K562 (cell line): ENCODE results near the gene PCBP2. TPM values are rescaled to one million over a fixed set of nuclear protein-coding genes. Genes with fewer than 3 reads are reported as not detected.

Source experiments
- HDAC6 ChIP-seq: IDR thresholded peaks from 2 replicates; pipeline ENCODE4 v1.6.1; 2012; ENCODE audit warnings: low read depth, mild to moderate bottlenecking, control low read depth, inconsistent platforms, low read length, moderate library complexity
- MYBL2 ChIP-seq, 2 experiments: fragments of 450-650 bp in 1 of 2; sonication (generic) in 1 of 2; formaldehyde crosslinking in 1 of 2; IDR thresholded peaks; 2 replicates each; pipeline versions ENCODE4 v1.6.1 to v1.8.1; 2017 to 2022; ENCODE audit warnings: borderline replicate concordance in 1 of 2, inconsistent platforms in 1 of 2, low read depth in 1 of 2, mild to moderate bottlenecking in 1 of 2, missing genetic modification reagents in 1 of 2, moderate library complexity in 1 of 2
- SMARCC2 ChIP-seq: fragments of 450-650 bp; IDR thresholded peaks from 2 replicates; pipeline ENCODE4 v1.6.1; 2017; ENCODE audit warnings: antibody characterized with exemption, moderate library complexity, mild to moderate bottlenecking, low read depth
- TAF9B ChIP-seq: fragments of 450-650 bp; IDR thresholded peaks from 2 replicates; pipeline ENCODE4 v1.6.1; 2018; ENCODE audit warnings: mild to moderate bottlenecking; ENCODE audit not compliant: partially characterized antibody
- ZNF232 ChIP-seq: sonication (generic); formaldehyde crosslinking; IDR thresholded peaks from 2 replicates; pipeline ENCODE4 v1.8.0; 2022; ENCODE audit warnings: mild to moderate bottlenecking, missing genetic modification reagents
- ZNF408 ChIP-seq: fragments of 250-450 bp; sonication (Bioruptor Pico); IDR thresholded peaks from 2 replicates; pipeline ENCODE4 v1.4.0; 2020; ENCODE audit warnings: low read depth, mild to moderate bottlenecking, moderate library complexity
- polyA plus RNA-seq, 8 experiments: library from polyadenylated mRNA; depleted of rRNA in 4 of 8; stranded (reverse) in 5 of 8; unstranded in 3 of 8; fragments of >200 nt; fragmentation: Nextera tagmentation in 2 of 8; fragmentation: Illumina TruSeq in 1 of 8; extraction: Ambion mirVana in 2 of 8; extraction: Trizol in 1 of 8; gene quantifications; 2 replicates each; pipeline versions ENCODE4 v1.2.1 to v1.2.3, GENCODE V29; 2011 to 2014; ENCODE audit warnings: inconsistent platforms in 1 of 8, missing spikeins in 1 of 8
- total RNA-seq, 7 experiments: library from RNA; depleted of rRNA in 6 of 7; stranded (reverse); fragments of >200 nt in 6 of 7; fragmentation: Illumina TruSeq in 2 of 7; extraction: Trizol in 2 of 7; gene quantifications; 2 replicates each; pipeline versions ENCODE4 v1.2.1 to v1.2.3, GENCODE V29; 2011 to 2021; ENCODE audit warnings: low replicate concordance in 1 of 7
- TF ChIP-seq, protein P1 (sequence below): fragments of 450-650 bp; IDR thresholded peaks from 2 replicates; pipeline ENCODE4 v1.6.1; 2016; ENCODE audit warnings: low read depth
- TF ChIP-seq, protein P2 (sequence below): fragments of 250-450 bp; sonication (Bioruptor Pico); IDR thresholded peaks from 2 replicates; pipeline ENCODE4 v1.8.0; 2022; ENCODE audit warnings: inconsistent platforms
- TF ChIP-seq, protein P3 (sequence below): fragments of 450-650 bp; IDR thresholded peaks from 2 replicates; pipeline ENCODE4 v1.6.1; 2014; ENCODE audit warnings: low read depth, mild to moderate bottlenecking, moderate library complexity, borderline replicate concordance
- TF ChIP-seq, protein P4 (sequence below): IDR thresholded peaks from 2 replicates; pipeline ENCODE4 v1.6.1; 2014; ENCODE audit warnings: antibody characterized with exemption

Gene PCBP2
- total and polyA plus RNA-seq, 9 of the 15 experiments (the other 6 are each of a cell fraction or from before 2014, with no cell fraction given): 137 to 831 (median 328) TPM

DNA sequence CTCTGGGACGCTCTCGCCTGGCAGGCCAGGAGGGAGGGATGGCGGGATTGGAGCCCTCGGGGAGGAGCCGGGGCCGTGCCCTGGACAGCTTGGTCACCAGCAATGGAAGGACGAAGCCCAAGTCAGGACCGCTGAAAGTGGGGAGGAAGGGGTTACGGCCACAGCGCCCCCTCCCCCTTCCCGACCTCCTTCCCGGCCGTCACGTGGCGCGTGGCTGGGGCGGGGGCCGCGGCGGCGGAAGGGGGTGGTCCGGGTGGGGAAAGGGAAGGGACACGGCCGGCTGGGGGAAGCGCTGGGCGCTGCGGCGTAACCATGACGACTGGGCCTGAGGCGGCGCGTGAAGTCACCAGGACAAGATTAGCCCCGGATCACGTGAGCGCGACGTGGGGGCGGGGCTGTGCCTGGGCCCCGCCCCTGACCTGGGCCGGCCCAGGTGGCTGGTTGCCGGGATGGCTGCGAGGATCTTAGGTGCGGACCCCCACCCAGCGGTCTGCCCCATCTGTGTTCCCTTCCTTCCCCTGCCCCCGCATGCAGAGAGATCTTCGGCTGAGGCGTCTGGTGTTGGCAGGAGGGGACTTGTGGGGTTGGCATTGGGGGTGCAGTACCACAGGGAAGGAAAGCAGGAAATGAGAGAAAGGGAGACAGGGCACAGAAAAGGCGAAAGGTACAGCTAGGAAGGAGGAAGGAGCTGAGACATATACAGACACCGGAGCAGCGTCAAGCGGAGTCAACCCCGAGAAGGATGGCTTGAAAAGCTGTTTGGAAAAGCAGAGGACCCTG is 41.1 kb downstream of the PCBP2 start (continued):
- TF ChIP-seq, protein P1, sequence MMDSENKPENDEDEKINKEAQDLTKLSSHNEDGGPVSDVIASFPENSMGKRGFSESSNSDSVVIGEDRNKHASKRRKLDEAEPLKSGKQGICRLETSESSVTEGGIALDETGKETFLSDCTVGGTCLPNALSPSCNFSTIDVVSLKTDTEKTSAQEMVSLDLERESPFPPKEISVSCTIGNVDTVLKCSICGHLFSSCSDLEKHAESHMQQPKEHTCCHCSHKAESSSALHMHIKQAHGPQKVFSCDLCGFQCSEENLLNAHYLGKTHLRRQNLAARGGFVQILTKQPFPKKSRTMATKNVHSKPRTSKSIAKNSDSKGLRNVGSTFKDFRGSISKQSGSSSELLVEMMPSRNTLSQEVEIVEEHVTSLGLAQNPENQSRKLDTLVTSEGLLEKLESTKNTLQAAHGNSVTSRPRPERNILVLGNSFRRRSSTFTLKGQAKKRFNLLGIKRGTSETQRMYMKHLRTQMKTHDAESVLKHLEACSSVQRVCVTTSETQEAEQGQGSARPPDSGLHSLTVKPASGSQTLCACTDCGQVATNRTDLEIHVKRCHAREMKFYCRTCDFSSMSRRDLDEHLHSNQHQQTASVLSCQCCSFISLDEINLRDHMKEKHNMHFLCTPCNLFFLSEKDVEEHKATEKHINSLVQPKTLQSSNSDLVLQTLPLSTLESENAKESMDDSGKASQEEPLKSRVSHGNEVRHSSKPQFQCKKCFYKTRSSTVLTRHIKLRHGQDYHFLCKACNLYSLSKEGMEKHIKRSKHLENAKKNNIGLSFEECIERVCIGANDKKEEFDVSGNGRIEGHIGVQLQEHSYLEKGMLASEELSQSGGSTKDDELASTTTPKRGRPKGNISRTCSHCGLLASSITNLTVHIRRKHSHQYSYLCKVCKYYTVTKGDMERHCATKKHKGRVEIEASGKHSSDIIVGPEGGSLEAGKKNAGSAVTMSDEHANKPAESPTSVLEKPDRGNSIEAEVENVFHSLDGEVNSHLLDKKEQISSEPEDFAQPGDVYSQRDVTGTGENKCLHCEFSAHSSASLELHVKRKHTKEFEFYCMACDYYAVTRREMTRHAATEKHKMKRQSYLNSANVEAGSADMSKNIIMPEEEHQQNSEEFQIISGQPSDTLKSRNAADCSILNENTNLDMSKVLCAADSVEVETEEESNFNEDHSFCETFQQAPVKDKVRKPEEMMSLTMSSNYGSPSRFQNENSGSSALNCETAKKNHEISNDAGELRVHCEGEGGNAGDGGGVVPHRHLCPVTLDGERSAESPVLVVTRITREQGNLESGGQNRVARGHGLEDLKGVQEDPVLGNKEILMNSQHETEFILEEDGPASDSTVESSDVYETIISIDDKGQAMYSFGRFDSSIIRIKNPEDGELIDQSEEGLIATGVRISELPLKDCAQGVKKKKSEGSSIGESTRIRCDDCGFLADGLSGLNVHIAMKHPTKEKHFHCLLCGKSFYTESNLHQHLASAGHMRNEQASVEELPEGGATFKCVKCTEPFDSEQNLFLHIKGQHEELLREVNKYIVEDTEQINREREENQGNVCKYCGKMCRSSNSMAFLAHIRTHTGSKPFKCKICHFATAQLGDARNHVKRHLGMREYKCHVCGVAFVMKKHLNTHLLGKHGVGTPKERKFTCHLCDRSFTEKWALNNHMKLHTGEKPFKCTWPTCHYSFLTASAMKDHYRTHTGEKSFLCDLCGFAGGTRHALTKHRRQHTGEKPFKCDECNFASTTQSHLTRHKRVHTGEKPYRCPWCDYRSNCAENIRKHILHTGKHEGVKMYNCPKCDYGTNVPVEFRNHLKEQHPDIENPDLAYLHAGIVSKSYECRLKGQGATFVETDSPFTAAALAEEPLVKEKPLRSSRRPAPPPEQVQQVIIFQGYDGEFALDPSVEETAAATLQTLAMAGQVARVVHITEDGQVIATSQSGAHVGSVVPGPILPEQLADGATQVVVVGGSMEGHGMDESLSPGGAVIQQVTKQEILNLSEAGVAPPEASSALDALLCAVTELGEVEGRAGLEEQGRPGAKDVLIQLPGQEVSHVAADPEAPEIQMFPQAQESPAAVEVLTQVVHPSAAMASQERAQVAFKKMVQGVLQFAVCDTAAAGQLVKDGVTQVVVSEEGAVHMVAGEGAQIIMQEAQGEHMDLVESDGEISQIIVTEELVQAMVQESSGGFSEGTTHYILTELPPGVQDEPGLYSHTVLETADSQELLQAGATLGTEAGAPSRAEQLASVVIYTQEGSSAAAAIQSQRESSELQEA: no peak
- TF ChIP-seq, protein P2, sequence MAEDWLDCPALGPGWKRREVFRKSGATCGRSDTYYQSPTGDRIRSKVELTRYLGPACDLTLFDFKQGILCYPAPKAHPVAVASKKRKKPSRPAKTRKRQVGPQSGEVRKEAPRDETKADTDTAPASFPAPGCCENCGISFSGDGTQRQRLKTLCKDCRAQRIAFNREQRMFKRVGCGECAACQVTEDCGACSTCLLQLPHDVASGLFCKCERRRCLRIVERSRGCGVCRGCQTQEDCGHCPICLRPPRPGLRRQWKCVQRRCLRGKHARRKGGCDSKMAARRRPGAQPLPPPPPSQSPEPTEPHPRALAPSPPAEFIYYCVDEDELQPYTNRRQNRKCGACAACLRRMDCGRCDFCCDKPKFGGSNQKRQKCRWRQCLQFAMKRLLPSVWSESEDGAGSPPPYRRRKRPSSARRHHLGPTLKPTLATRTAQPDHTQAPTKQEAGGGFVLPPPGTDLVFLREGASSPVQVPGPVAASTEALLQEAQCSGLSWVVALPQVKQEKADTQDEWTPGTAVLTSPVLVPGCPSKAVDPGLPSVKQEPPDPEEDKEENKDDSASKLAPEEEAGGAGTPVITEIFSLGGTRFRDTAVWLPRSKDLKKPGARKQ (CRISPR knock-in tag): no peak
- TF ChIP-seq, protein P3, sequence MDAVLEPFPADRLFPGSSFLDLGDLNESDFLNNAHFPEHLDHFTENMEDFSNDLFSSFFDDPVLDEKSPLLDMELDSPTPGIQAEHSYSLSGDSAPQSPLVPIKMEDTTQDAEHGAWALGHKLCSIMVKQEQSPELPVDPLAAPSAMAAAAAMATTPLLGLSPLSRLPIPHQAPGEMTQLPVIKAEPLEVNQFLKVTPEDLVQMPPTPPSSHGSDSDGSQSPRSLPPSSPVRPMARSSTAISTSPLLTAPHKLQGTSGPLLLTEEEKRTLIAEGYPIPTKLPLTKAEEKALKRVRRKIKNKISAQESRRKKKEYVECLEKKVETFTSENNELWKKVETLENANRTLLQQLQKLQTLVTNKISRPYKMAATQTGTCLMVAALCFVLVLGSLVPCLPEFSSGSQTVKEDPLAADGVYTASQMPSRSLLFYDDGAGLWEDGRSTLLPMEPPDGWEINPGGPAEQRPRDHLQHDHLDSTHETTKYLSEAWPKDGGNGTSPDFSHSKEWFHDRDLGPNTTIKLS: no peak
- TF ChIP-seq TAF9B (no peak), HDAC6 (no peak), SMARCC2 (no peak), ZNF408 (CRISPR knock-in tag) (no peak), MYBL2 (IDR thresholded peaks at IDR 0.05; ENCODE audit: low read depth) (no peak), MYBL2 (CRISPR knock-in tag; IDR thresholded peaks at IDR 0.05; ENCODE audit: borderline replicate concordance) (no peak), ZNF232 (CRISPR knock-in tag) (no peak)
- TF ChIP-seq, protein P4, sequence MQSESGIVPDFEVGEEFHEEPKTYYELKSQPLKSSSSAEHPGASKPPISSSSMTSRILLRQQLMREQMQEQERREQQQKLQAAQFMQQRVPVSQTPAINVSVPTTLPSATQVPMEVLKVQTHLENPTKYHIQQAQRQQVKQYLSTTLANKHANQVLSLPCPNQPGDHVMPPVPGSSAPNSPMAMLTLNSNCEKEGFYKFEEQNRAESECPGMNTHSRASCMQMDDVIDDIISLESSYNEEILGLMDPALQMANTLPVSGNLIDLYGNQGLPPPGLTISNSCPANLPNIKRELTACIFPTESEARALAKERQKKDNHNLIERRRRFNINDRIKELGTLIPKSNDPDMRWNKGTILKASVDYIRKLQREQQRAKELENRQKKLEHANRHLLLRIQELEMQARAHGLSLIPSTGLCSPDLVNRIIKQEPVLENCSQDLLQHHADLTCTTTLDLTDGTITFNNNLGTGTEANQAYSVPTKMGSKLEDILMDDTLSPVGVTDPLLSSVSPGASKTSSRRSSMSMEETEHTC: peak; percentile 66; the same call in 1 of the 2 replicates
